Gastrocnemius medialis (tissue), 4 donors: ENCODE measurements around the gene CHRD.

Experiments used
- POLR2A ChIP-seq, 2 donors: fragments of 450-650 bp; IDR thresholded peaks; one replicate each; pipeline ENCODE4 v1.6.1; 2017; ENCODE audit warnings: antibody characterized with exemption in 2 of 2, mild to moderate bottlenecking in 2 of 2, moderate library complexity in 2 of 2
- TF ChIP-seq, protein P1 (sequence below), 5 experiments: fragments of 450-650 bp in 3 of 5; fragments of 200-600 bp in 2 of 5; sonication (generic) in 2 of 5; IDR thresholded peaks in 4 of 5; conservative IDR thresholded peaks in 1 of 5; 1 replicate in 4 of 5; 2 replicates in 1 of 5; pipeline ENCODE4 v1.5.1; 2016 to 2019; ENCODE audit warnings: antibody characterized with exemption in 5 of 5, mild to moderate bottlenecking in 3 of 5, moderate library complexity in 3 of 5

- TF ChIP-seq, protein P1, sequence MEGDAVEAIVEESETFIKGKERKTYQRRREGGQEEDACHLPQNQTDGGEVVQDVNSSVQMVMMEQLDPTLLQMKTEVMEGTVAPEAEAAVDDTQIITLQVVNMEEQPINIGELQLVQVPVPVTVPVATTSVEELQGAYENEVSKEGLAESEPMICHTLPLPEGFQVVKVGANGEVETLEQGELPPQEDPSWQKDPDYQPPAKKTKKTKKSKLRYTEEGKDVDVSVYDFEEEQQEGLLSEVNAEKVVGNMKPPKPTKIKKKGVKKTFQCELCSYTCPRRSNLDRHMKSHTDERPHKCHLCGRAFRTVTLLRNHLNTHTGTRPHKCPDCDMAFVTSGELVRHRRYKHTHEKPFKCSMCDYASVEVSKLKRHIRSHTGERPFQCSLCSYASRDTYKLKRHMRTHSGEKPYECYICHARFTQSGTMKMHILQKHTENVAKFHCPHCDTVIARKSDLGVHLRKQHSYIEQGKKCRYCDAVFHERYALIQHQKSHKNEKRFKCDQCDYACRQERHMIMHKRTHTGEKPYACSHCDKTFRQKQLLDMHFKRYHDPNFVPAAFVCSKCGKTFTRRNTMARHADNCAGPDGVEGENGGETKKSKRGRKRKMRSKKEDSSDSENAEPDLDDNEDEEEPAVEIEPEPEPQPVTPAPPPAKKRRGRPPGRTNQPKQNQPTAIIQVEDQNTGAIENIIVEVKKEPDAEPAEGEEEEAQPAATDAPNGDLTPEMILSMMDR (IDR thresholded peaks at IDR 0.05 in 4 of 5, conservative IDR thresholded peaks at IDR 0.05 in 1 of 5): no peak
- TF ChIP-seq POLR2A (IDR thresholded peaks at IDR 0.05): no peak
These were observed 7.5 kb upstream of the CHRD start for GRCh38 chr3:184372296-184372821.
